Measurements from ENCODE around the gene NUCB2.

The NUCB2 gene

GRCh38 chr11:17272801-17273200, 3.7 kb upstream of the NUCB2 start:
- no peak for DNase-seq

DNA sequence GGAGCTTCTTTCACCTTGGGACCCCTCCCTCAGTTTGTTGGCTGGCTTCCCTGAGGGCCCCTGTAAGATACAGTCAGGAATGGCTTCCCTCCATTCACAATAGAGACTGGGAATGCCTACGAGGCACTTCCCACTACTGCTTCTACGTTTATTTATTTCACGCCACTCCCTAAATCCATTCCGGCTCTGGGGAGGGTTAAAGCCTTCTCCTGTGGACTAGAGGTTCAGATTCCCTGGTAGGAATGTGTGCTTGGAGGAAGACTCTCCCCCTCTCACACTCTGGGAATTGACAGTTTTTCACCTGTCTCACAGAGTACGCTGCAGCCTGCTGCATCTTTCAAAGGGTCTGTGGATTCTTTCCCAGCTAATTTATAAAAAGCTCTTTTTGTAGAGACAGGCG, 3.3 kb upstream of the NUCB2 start:
- no peak for DNase-seq

GRCh38 chr11:17273668-17274282, 2.8 kb upstream of the NUCB2 start:
- DNase-seq = peak; percentile 29

DNA sequence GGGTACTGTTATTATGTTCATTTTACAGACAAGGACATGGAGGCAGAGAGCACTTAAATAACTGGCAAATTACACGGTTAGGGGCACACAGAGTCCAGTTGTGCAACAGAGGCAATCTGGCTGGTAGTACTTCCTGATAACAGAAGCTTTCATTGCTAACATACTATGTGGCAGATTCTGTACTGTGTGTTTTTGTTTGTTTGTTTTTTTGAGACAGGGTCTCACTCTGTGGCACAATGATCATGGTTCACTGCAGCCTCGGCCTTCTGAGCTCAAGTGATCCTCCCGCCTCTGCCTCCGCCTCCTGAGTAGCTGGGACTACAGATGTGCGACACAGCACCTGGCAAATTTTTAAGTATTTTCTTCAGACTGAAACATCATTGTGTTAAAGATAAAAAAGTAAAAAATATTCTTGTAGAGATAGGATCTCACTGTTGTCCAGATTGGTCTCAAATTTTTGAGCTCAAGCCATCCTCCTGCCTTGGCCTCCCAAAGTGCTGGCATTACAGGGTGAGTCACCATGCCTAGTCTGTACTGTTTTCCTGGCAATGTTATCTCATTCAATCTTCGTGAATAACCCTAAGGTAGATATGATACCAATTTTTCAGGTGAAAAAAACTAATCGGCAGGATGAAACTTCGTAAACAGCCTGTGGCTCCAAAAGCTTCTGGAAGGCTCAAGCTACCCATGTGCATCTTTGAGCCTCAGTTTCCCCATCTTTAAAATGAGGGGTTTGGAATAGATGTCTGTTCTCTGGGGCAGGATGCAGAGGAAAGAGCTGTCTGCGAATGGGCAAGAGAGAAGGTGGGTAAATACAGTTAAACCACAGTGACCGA, 921 bp upstream of the NUCB2 start:
- peak; percentile 49 for DNase-seq

DNA sequence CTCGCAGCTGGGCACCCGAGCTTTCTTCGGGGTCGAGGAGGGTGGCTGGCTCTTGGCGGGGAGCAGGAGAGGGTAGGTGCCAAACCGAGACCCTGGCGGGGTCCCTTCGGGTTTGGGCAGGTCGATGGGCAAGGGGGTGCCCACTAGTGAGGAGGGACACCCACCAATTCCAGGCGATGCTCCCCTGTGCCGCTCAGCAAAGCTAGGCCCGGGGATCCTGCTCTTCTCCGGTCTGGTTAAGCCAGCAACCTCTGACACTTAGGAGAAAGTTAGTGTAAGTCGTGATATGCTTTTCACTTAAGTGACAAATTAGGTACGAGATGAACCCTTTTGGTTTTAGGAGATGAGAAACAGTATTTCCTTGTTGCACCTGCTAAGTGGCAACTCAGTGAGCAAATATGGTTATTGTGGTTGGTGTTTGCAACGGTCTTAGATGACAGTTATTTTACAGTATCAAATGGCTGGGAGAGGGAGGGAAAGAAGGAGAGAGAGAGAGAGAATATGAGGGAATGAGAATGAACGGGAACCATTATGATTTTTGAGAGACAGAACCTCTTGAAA, 565 bp downstream of the NUCB2 start:
- peak; percentile 77 for DNase-seq

- DNase-seq = no peak
These were observed 4.1 kb downstream of the NUCB2 start for GRCh38 chr11:17280494-17281127.

GRCh38 chr11:17286332-17286731, 9.8 kb downstream of the NUCB2 start:
- no peak for DNase-seq

DNA sequence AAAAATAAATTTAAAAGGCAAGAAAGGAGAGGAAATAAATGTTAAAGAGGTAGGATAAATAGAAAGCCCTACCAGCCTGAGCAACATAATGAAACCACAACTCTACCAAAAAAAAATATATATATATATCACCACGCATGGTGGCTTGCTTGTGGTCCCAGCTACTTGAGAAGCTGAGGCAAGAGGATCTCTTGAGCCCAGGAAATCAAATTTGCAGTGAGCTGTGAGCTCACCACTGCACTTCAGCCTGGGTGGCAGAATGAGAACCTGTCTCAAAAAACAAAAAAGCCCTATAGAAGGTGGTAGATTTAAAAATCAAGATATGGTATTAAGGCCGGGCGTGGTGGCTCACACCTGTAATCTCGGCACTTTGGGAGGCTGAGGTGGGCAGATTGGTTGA, 10.5 kb downstream of the NUCB2 start:
- no peak for DNase-seq

DNA sequence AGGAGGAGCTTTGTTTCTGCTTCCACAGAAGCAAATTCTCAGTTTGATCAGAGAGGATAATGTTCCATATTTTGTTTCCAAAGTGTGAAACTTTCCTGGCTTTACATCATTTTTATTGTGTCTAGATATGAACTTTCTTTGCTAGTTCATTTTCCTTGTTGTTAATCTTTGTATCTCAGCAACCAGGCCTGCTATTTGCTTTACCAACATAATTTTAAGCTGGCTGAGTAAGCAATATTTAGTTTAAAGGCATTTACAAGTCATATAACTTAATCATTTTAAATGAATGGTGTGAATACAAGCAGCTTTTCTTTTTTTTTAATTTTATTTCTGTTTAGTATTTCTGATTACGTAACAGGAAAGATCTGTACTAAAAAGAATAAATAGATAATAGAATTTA, 15.2 kb downstream of the NUCB2 start:
- DNase-seq = no peak

DNA sequence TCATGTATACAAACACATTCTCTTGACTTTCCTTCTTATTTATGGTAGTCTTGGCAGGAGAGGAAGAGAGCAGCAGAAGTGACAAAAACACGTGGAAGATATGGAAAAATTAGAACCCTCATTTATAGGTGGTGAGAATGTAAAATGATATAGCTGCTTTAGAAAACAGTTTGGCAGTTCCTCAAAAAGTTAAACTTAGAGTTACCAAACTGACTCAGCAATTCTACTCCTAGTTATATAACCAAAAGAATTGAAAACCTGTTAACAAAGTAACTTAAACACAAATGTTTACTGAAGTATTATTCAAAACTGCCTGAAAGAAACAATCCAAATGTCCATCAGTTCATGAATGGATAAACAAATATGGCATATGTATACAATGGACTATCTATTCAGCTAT, 16.8 kb downstream of the NUCB2 start:
- no peak for DNase-seq

DNA sequence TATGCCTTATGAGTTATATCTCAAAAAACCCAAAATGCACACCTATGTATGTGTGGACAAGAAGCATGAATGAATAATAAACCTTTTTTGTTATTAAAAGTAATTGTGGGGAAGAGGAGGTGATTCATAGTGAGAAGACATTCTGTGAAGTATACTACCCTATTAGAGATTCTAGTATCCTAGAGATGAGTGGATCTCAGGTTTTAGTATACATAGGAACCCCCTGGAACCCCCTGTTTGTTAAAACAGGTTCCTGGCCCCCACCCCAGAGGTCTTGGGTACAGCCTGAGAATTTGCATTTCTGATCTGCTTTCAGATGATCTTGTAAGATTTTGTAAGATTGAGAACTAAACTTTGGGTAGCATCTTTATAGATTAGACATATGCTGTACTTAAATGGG, 17.5 kb downstream of the NUCB2 start:
- no peak for DNase-seq

DNA sequence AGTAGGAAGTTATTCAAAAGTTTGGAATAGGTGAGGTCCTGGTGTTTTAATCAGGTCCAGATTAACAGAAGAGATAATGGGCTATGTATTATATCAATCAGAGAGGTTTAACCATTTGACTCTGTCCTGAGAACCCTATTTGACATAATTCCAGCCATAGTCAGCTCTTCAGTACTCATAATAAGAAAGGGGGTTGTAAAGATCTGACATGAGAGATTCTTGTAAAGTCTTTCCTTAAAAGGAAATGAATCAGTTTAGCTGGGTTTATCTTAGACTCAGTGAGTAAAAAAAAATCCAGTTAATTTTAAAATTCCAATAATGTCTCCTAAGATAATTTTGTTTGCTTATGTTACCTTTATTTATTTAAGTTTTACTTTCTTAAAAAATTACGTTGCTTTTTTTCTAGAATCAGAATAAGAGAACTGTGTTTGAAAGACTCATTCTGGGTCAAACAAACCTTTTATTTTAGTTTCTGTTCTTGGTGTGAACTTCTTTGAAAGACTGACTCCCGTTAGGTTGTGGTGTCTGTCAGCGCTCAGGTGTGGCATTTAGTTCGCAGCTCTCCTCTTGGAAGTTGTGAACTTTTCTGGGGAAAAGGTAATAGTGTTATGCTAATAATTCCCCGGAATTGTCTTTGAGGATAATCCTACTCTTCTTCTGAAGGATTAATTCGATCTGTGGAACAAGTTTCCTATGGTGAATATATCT, 20.5 kb downstream of the NUCB2 start:
- DNase-seq = no peak

DNA sequence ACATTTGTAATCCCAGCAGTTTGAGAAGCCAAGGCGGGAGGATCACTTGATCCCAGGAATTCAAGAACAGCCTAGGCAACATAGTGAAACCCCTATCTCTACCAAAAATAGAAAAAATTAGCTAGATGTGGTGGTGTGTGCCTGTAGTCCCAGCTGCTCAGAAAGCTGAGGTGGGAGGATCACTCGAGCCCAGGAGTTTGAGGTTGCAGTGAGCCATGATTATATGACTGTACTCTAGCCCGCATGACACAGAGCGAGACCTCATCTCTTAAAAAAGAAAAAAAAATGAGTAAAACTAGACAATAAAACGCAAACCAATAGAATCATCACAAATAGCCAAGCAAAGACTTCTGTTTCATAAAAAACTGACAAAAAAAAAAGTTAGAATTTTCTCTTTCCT, 21.8 kb downstream of the NUCB2 start:
- no peak for DNase-seq

DNA sequence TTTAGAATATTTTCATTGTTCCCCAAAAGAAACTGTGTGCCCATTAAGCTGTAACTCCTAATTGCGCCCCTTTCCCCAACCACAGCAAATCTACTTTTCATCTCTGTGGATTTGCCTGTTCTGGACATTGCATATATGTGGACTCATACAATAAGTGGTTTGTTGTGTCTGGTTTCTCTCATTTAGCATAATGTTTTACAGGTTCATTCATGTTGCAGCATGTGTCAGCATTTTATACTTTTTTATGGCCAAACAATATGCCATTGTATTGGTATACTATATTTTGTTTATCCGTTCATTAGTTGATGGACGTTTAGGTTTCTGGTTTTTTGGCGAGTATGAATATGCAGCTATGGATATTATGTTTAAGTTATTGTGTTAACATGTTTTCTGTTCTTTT, 23.8 kb downstream of the NUCB2 start:
- no peak for DNase-seq

GRCh38 chr11:17313349-17314231, 37.1 kb downstream of the NUCB2 start:
- no peak for DNase-seq

GRCh38 chr11:17314232-17314547, 37.7 kb downstream of the NUCB2 start:
- no peak for DNase-seq

DNA sequence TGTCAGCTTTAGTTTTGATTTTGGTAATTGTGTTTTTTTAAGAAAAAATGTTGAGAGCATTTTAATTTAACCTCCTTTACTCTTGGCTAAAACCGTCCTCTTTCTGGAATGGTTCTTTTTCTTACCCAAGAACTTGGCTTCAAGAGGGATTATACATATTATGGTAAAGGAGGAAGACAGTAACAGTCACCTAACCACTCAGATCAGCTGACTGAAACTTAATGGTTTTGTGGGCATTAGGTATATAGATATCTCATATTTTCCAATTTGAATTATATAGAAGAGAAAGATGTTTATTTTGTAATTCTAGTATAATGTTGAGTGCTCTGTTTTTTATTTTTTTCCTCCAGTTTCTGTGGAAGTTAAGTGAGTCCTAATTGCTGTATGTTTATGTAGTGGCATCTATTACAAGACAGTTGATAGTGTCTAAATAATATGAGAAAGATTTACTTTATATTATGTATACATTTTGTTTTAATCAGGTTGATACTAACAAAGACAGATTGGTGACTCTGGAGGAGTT, 38.4 kb downstream of the NUCB2 start:
- no peak for DNase-seq

GRCh38 chr11:17328871-17329494, 52.4 kb downstream of the NUCB2 start:
- DNase-seq = peak; percentile 12

DNA sequence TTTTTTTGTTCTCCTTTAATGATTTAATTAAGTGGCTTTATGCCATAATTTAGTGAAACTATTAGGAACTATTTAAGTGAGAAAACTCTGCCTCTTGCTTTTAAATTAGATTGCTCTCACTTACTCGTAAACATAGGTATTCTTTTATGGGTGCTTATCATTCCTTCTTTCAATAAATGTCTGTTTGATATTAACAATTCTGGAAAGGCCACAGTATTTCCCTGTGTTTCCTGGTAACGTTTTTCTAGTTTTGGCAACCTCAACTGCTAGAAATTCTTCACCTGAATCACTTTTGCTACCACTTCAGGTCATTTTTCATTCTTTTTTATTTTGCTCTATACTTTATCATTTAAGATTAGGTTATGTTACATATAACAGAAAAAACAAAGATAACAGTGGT, 55.1 kb downstream of the NUCB2 start:
- DNase-seq = no peak

GRCh38 chr11:17333799-17334586, 57.5 kb downstream of the NUCB2 start:
- DNase-seq = no peak

DNA sequence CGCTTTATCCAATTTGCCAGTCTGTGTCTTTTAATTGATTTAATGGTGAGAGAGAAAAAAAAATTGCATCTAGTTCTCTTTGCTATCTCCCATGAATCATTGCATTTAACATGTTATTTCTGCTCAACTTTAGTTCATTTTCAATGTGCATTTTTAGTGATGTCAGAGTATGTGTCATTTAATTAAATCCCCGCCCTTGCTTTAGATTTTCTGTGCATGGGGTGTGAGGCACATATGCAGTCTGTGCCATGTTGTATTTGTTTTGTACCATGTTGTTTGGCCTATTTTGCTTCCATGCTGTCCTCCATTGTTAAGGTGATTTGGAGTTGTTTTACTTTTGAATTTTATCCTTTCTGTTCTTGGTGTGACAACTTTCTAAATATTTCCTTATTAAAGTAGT, 66.7 kb downstream of the NUCB2 start:
- DNase-seq = no peak
